HAP-1 (cell line): ENCODE data around the gene TPGS2.
"Not testable (repeated sequence)": the region's sequence is repeated elsewhere in the genome, so short reads cannot be mapped to it uniquely, and the experiment has no call there.

ENCODE experiments used
- DNase-seq, 2 experiments: peaks; one replicate each; pipeline ENCODE4 v3.0.0-alpha.2; 2016 to 2020; ENCODE audit warnings: low spot score in 2 of 2
- H3K27me3 ChIP-seq: fragments of 250-450 bp; sonication (Bioruptor Pico); 2 replicates; pipeline ENCODE4 v1.5.1; 2020; ENCODE audit warnings: low read depth, mild to moderate bottlenecking, moderate library complexity
- H3K36me3 ChIP-seq: fragments of 250-450 bp; sonication (Bioruptor Pico); replicated peaks from 2 replicates; pipeline ENCODE4 v1.5.1; 2020; ENCODE audit warnings: mild to moderate bottlenecking
- H3K4me1 ChIP-seq: fragments of 250-450 bp; sonication (Bioruptor Pico); 2 replicates; pipeline ENCODE4 v1.5.1; 2020; ENCODE audit warnings: mild to moderate bottlenecking
- H3K4me3 ChIP-seq: fragments of 250-450 bp; sonication (Bioruptor Pico); 2 replicates; pipeline ENCODE4 v1.5.1; 2020; ENCODE audit warnings: mild to moderate bottlenecking, moderate library complexity
- H3K9me3 ChIP-seq: fragments of 250-450 bp; sonication (Bioruptor Pico); 2 replicates; pipeline ENCODE4 v1.5.1; 2020; ENCODE audit warnings: mild to moderate bottlenecking, moderate library complexity
- in situ Hi-C: fragments of 300-500 bp; cut with MboI; formaldehyde crosslinking; loops from 3 replicates; pipeline ENCODE4 v1.14.3; 2020; ENCODE audit warnings: low sequenced_read_pairs, inconsistent platforms, mixed read lengths

The TPGS2 gene

DNA sequence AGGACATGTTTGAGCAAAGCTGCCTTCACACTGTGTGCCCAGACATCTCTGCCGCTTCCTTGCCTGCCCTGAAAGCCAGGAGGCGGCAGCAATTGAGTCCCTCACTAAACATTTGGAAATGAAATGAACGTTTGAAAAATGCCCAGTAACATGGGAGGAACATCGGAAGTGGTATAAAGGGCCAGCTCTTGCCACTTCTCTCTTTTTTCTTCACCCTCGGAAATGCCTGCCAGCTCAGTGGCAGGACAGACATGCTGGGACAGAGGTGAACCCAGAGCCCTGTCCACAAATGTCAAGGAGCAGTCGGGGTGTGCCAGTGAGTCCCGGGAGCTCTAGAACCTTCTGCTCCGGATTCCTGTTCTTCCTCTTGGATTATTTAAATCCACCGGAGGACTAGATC is 46.1 kb downstream of the TPGS2 start:
- no peak overlapping the region for H3K4me3 ChIP-seq
- in situ Hi-C loops = no loop called here
- H3K4me1 ChIP-seq = no peaks in the 10 kb centered on the region
- peaks cover 15% of the 10 kb centered on the region for H3K36me3 ChIP-seq
- H3K27me3 ChIP-seq = no peaks in the 10 kb centered on the region
- no peak for DNase-seq
- H3K9me3 ChIP-seq = no peaks in the 10 kb centered on the region

DNA sequence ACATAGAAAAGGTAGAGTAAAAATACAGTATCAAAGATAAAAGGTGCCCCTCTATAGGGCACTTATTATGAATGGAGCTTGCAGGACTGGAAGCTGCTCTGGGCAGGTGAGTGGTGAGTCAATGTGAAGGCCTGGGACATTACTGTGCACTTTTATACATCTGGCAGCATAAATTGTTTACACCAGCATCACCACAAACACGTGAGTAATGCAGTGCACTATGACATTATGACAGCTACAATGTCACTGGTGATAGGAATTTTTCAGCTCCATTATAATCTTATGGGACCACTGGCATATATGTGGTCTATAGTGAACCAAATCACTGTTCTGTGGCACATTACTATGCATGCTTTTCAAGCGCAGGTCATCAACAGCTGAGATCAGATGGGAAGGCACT is 48.1 kb downstream of the TPGS2 start:
- Histone ChIP-seq H3K36me3 (peaks cover 15% of the 10 kb centered on the region), H3K27me3 (no peaks in the 10 kb centered on the region), H3K9me3 (no peaks in the 10 kb centered on the region), H3K4me3 (no peak overlapping the region), H3K4me1 (no peaks in the 10 kb centered on the region)
- no peak for DNase-seq
- in situ Hi-C loops = no loop called here

DNA sequence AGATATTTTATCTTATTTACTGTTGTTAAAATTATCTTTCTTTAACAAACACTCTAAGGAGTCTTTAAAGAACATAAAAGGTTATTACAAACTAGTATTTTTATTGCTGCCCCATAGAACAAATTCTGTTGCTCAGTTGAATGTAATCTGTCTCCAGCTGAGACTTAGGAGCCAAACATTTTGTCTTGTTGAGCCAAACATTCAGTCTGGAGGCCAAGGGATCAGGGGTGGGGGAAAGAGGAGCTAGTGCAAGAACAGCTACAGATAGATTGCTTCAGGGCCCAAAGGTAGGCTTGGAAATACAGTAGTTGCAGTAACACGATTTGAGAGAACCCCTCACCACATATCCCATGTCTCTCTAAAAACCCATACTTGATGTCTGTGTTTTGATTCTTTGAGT is 51.2 kb downstream of the TPGS2 start:
- DNase-seq = no peak
- H3K4me3 ChIP-seq = no peak overlapping the region
- H3K4me1 ChIP-seq = no peaks in the 10 kb centered on the region
- peaks cover 15% of the 10 kb centered on the region for H3K36me3 ChIP-seq
- H3K27me3 ChIP-seq = no peaks in the 10 kb centered on the region
- in situ Hi-C loops = no loop called here
- no peaks in the 10 kb centered on the region for H3K9me3 ChIP-seq

- peaks cover 15% of the 10 kb centered on the region for H3K36me3 ChIP-seq
- no peaks in the 10 kb centered on the region for H3K4me1 ChIP-seq
- no peaks in the 10 kb centered on the region for H3K9me3 ChIP-seq
- no peaks in the 10 kb centered on the region for H3K27me3 ChIP-seq
- no peak overlapping the region for H3K4me3 ChIP-seq
- no peak for DNase-seq
- in situ Hi-C loops = no loop called here
Measured at GRCh38 chr18:36776650-36777049, 52.2 kb downstream of the TPGS2 start.

- DNase-seq = no peak
- H3K4me3 ChIP-seq = no peak overlapping the region
- in situ Hi-C loops = no loop called here
- peaks cover 11% of the 10 kb centered on the region for H3K36me3 ChIP-seq
- H3K27me3 ChIP-seq = no peaks in the 10 kb centered on the region
- no peaks in the 10 kb centered on the region for H3K4me1 ChIP-seq
- H3K9me3 ChIP-seq = no peaks in the 10 kb centered on the region
Measured at GRCh38 chr18:36775396-36775795, 53.4 kb downstream of the TPGS2 start.

- H3K4me1 ChIP-seq = no peaks in the 10 kb centered on the region
- no peaks in the 10 kb centered on the region for H3K9me3 ChIP-seq
- H3K36me3 ChIP-seq = no peaks in the 10 kb centered on the region
- DNase-seq = no peak
- no peak overlapping the region for H3K4me3 ChIP-seq
- H3K27me3 ChIP-seq = no peaks in the 10 kb centered on the region
- in situ Hi-C loops = loop anchor here (25.0 kb wide), 2 partner anchors 485 to 685 kb away; partner anchors contain the start of gene FHOD3
Measured at GRCh38 chr18:36772241-36772723, 56.5 kb downstream of the TPGS2 start.

GRCh38 chr18:36771245-36771644 is 57.6 kb downstream of the TPGS2 start:
- H3K27me3 ChIP-seq = no peaks in the 10 kb centered on the region
- no peaks in the 10 kb centered on the region for H3K9me3 ChIP-seq
- no peaks in the 10 kb centered on the region for H3K36me3 ChIP-seq
- H3K4me1 ChIP-seq = no peaks in the 10 kb centered on the region
- DNase-seq = no peak
- no peak overlapping the region for H3K4me3 ChIP-seq
- in situ Hi-C loops = loop anchor here (25.0 kb wide), 2 partner anchors 484 to 684 kb away; partner anchors contain the start of gene FHOD3

GRCh38 chr18:36770315-36770946 is 58.4 kb downstream of the TPGS2 start:
- no peak for DNase-seq
- no peaks in the 10 kb centered on the region for H3K36me3 ChIP-seq
- in situ Hi-C loops = loop anchor here (25.0 kb wide), 2 partner anchors 483 to 683 kb away; partner anchors contain the start of gene FHOD3
- H3K4me3 ChIP-seq = no peak overlapping the region
- H3K4me1 ChIP-seq = no peaks in the 10 kb centered on the region
- H3K9me3 ChIP-seq = no peaks in the 10 kb centered on the region
- H3K27me3 ChIP-seq = no peaks in the 10 kb centered on the region

DNA sequence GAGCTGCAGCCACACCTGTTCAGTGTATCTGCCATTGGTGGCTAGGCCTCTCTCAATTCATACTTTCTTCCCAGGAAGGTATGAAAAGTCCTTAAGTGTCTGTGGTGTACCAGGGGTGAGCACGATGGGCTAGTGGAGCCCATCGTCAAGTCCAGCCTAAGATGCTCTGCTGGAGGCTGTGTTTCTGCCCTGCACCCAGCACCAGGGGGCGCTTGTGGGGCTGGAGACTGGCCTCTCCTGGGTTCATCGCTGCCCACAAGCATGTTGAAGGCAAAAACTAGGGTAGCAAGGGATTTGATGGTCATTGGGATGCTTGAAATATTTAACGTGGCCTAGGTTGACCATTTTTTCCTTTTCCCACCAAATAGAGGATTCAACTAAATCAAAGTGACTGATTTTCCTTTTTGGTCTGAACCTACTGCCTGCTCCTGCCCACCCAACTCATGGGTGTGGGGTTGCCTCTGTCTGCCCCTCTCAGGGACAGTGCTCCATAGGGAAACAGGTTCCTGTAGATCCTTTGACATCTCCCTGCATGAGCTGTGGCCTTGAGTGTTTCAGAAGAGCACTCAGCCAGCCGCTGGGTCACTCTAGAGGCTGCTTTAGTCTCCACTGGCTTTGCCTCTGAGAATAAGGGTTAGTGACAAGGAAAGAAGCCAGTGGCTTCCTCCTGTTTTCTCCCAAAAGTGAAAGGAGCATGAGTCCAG is 59.0 kb downstream of the TPGS2 start:
- peak in 1 of 2 experiments; percentile 70 for DNase-seq
- Histone ChIP-seq H3K36me3 (no peaks in the 10 kb centered on the region), H3K4me3 (no peak overlapping the region), H3K4me1 (no peaks in the 10 kb centered on the region), H3K27me3 (no peaks in the 10 kb centered on the region), H3K9me3 (no peaks in the 10 kb centered on the region)
- in situ Hi-C loops = loop anchor here (25.0 kb wide), 2 partner anchors 482 to 682 kb away; partner anchors contain the start of gene FHOD3

GRCh38 chr18:36769172-36769571 is 59.6 kb downstream of the TPGS2 start:
- H3K4me3 ChIP-seq = no peak overlapping the region
- in situ Hi-C loops = loop anchor here (25.0 kb wide), 2 partner anchors 482 to 682 kb away; partner anchors contain the start of gene FHOD3
- no peaks in the 10 kb centered on the region for H3K27me3 ChIP-seq
- DNase-seq = no peak
- H3K9me3 ChIP-seq = no peaks in the 10 kb centered on the region
- no peaks in the 10 kb centered on the region for H3K36me3 ChIP-seq
- H3K4me1 ChIP-seq = no peaks in the 10 kb centered on the region

DNA sequence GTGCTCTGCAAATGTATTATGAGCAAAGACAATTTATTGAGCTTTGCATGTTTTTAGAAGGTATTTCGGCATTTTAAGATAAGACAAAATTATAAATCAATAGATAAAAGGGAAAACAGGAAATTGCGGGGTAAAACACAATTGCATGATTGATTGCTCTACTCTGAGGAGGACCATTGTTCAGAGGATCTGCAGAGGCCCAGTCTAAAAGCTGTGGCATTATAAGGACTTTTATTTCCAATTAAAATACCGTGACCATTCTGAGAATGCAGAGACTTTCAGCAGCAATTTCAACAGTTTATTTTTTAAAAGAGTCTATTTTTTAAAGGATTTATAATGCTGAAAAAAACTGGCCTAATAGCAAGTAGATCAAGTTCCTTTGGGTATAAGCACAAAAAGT is 62.0 kb downstream of the TPGS2 start:
- Histone ChIP-seq H3K27me3 (no peaks in the 10 kb centered on the region), H3K4me3 (no peak overlapping the region), H3K4me1 (no peaks in the 10 kb centered on the region), H3K9me3 (no peaks in the 10 kb centered on the region), H3K36me3 (no peaks in the 10 kb centered on the region)
- in situ Hi-C loops = loop anchor here (25.0 kb wide), 2 partner anchors 480 to 680 kb away; partner anchors contain the start of gene FHOD3
- DNase-seq = no peak

DNA sequence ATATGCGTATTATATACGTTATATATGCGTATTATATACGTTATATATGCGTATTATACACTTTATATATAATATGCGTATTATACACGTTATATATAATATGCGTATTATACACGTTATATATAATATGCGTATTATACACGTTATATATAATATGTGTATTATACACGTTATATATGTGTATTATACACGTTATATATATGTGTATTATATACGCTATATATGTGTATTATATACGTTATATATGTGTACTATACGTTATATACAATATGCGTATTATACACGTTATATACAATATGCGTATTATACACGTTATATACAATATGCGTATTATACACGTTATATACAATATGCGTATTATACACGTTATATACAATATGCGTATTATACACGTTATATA is 65.8 kb downstream of the TPGS2 start:
- in situ Hi-C loops = loop anchor here (25.0 kb wide), 2 partner anchors 476 to 676 kb away; partner anchors contain the start of gene FHOD3
- not testable (repeated sequence) for DNase-seq, H3K4me1 ChIP-seq, H3K36me3 ChIP-seq, H3K27me3 ChIP-seq, H3K9me3 ChIP-seq, H3K4me3 ChIP-seq

DNA sequence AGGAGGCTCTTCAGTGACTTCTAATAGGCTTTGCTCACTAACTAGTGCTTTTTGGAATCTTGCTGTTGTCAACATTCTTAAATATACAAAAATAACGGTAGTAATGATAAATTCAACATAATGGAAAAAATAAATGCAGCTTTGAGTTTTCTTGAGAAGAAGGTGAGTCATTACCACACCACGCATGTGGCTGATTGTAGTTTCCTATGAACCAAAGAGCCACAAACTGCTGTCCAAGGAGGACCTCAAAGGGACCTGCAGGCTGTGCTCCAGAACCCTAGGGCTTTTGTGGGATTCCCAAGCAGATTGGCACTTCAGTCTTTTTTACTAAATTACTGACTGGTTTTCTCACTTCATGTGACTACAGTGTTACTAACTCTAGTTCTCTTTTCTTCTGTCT is 66.7 kb downstream of the TPGS2 start:
- no peak for DNase-seq
- Histone ChIP-seq H3K9me3 (no peaks in the 10 kb centered on the region), H3K4me3 (no peak overlapping the region), H3K27me3 (no peaks in the 10 kb centered on the region), H3K36me3 (no peaks in the 10 kb centered on the region), H3K4me1 (no peaks in the 10 kb centered on the region)
- in situ Hi-C loops = loop anchor here (25.0 kb wide), 2 partner anchors 475 to 675 kb away; partner anchors contain the start of gene FHOD3

- no peaks in the 10 kb centered on the region for H3K9me3 ChIP-seq
- no peaks in the 10 kb centered on the region for H3K27me3 ChIP-seq
- H3K4me3 ChIP-seq = no peak overlapping the region
- no peaks in the 10 kb centered on the region for H3K36me3 ChIP-seq
- H3K4me1 ChIP-seq = no peaks in the 10 kb centered on the region
- in situ Hi-C loops = loop anchor here (25.0 kb wide), 2 partner anchors 474 to 674 kb away; partner anchors contain the start of gene FHOD3
- DNase-seq = no peak
Measured at GRCh38 chr18:36761186-36761698, 67.6 kb downstream of the TPGS2 start.
